OCI-LY7 (cell line): Measurements from ENCODE around the gene DAZAP1.

Experiments used
- EZH2phosphoT487 ChIP-seq: fragments of 200-600 bp; sonication (generic); IDR thresholded peaks from 2 replicates; pipeline ENCODE4 v1.6.1; 2018; ENCODE audit warnings: low read depth, borderline replicate concordance, mild to moderate bottlenecking, mixed run types, antibody characterized with exemption, low read length, moderate library complexity, mixed read lengths
- TF ChIP-seq, protein P1 (sequence below): fragments of 200-600 bp; sonication (generic); conservative IDR thresholded peaks from 2 replicates; pipeline ENCODE4 v1.5.1; 2014; ENCODE audit warnings: mild to moderate bottlenecking, antibody characterized with exemption, low read length, moderate library complexity, mixed read lengths

DNA sequence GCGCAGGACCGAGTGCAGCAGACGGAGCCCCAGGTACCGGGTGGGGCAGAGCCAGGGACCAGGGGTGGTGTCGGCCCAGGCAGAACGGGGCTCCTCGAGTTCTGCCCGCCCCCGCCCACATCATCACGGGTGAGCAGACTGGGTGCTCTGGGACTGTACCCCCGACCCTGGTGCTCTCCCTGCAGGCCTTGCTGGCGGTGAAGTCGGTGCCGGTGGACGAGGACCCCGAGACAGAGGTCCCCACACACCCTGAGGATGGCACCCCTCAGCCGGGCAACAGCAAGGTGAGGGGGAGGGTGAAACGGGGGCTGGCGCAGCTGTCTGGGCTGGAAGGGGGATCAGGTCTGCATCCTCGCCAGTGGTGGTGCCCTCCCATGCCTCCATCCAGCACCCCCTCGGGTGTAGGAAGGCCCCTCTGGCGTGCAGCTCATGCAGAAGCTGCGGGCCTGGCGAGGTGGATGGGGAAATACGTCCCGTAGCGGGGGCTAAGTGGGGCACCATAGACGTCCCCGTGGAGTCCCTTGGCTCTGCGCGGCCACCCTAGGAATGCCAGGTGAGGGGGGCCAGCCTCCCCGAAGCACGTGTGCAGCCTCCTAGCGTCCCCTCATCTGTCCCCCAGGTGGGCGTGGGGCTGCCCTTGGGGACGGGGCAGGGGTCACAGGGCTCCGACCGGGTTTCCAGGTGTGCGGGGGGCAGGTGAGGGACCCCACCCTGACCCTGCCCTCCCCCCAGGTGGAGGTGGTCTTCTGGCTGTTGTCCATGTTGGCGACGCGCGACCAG, 48.9 kb downstream of the DAZAP1 start:
- TF ChIP-seq, protein P1, sequence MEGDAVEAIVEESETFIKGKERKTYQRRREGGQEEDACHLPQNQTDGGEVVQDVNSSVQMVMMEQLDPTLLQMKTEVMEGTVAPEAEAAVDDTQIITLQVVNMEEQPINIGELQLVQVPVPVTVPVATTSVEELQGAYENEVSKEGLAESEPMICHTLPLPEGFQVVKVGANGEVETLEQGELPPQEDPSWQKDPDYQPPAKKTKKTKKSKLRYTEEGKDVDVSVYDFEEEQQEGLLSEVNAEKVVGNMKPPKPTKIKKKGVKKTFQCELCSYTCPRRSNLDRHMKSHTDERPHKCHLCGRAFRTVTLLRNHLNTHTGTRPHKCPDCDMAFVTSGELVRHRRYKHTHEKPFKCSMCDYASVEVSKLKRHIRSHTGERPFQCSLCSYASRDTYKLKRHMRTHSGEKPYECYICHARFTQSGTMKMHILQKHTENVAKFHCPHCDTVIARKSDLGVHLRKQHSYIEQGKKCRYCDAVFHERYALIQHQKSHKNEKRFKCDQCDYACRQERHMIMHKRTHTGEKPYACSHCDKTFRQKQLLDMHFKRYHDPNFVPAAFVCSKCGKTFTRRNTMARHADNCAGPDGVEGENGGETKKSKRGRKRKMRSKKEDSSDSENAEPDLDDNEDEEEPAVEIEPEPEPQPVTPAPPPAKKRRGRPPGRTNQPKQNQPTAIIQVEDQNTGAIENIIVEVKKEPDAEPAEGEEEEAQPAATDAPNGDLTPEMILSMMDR = no peak
- TF ChIP-seq EZH2phosphoT487 = no peak
